Measurements from ENCODE around the gene MAP3K14.
A peak's percentile ranks its signal among the peaks of the same experiment; 100 is the strongest.

The MAP3K14 gene

DNA sequence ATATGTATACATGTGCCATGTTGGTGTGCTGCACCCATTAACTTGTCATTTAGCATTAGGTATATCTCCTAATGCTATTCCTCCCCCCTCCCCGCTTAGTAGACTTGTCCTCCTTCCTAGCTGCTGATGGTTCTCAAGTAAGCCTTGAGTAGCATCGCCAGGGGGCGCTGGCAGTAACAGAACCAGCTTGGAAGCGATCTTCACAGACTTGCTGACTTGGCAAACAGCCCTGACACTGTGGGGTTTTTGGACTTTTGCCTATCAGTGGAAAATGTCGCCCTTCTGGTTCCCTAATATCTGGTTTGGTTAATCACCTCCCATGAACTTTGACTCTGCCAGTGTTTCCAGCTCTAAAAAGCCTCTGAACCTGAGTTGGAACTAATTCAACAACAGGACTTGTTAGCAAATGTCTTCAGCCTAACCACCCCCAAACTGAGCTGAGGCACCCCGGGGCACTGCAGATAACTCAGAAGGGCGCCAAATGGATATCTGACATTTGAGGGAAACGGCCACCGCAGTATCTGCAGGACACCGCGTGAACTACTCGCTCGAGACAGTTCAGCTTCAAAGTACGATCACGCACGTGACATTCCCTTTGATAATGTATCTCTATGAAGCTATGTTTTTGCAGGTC lies 39.5 kb downstream of the MAP3K14 start:
- H3K27me3 ChIP-seq (ENCODE audit: low read depth, low read length): no peaks in the 10 kb centered on the region
- H3K4me3 ChIP-seq (ENCODE audit: low read length): no peak overlapping the region
- H3K79me2 ChIP-seq (ENCODE audit: low read length): peaks cover 4% of the 10 kb centered on the region; the same call in 1 of the 2 replicates
- no peak overlapping the region for H2AFZ ChIP-seq (ENCODE audit: low read depth, low read length)
- H3K4me2 ChIP-seq (ENCODE audit: low read length): no peak overlapping the region
- H3K27ac ChIP-seq (ENCODE audit: low read length): peak overlapping the region; percentile 49
- peaks cover 34% of the 10 kb centered on the region for H3K36me3 ChIP-seq (replicated peaks; ENCODE audit: low read depth, low read length)
- TF ChIP-seq, protein P1, sequence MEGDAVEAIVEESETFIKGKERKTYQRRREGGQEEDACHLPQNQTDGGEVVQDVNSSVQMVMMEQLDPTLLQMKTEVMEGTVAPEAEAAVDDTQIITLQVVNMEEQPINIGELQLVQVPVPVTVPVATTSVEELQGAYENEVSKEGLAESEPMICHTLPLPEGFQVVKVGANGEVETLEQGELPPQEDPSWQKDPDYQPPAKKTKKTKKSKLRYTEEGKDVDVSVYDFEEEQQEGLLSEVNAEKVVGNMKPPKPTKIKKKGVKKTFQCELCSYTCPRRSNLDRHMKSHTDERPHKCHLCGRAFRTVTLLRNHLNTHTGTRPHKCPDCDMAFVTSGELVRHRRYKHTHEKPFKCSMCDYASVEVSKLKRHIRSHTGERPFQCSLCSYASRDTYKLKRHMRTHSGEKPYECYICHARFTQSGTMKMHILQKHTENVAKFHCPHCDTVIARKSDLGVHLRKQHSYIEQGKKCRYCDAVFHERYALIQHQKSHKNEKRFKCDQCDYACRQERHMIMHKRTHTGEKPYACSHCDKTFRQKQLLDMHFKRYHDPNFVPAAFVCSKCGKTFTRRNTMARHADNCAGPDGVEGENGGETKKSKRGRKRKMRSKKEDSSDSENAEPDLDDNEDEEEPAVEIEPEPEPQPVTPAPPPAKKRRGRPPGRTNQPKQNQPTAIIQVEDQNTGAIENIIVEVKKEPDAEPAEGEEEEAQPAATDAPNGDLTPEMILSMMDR (IDR thresholded peaks at IDR 0.05; ENCODE audit: low read depth, low read length): peak; percentile 64
- TF ChIP-seq EZH2phosphoT487 (IDR thresholded peaks at IDR 0.05; ENCODE audit: low read depth): no peak
- no peak overlapping the region for H3K9ac ChIP-seq (ENCODE audit: low read length)
- H4K20me1 ChIP-seq (ENCODE audit: insufficient read depth, low read length): no peaks in the 10 kb centered on the region
- H3K4me1 ChIP-seq (ENCODE audit: low read length): peaks cover 9% of the 10 kb centered on the region
- H3K9me3 ChIP-seq (ENCODE audit: insufficient read depth, low read length): no peaks in the 10 kb centered on the region

DNA sequence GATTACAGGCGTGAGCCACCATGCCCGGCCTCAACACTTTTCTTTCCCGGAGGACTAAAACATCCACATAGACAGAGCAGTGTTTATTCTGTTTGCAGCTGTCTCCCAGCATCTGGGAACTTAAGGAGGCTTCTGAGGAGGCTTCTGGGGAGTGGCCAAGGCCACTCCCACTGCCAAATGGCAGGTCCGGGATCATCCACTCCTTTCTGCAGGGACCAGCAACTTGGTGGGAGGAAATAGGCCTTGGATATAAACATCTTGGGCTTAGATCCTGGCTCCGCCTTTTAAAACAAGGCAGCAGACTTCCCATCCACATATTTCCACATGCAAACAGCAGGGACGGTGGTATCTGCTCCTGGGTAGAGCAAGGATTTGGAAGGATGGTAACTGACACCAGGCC lies 40.8 kb downstream of the MAP3K14 start:
- Histone ChIP-seq H2AFZ (ENCODE audit: low read depth, low read length) (no peak overlapping the region), H3K27me3 (ENCODE audit: low read depth, low read length) (no peaks in the 10 kb centered on the region), H4K20me1 (ENCODE audit: insufficient read depth, low read length) (no peaks in the 10 kb centered on the region), H3K4me2 (ENCODE audit: low read length) (no peak overlapping the region), H3K9ac (ENCODE audit: low read length) (no peak overlapping the region), H3K4me3 (ENCODE audit: low read length) (no peak overlapping the region), H3K79me2 (ENCODE audit: low read length) (peaks cover 4% of the 10 kb centered on the region; the same call in 1 of the 2 replicates), H3K4me1 (ENCODE audit: low read length) (peaks cover 9% of the 10 kb centered on the region), H3K36me3 (replicated peaks; ENCODE audit: low read depth, low read length) (peaks cover 32% of the 10 kb centered on the region), H3K27ac (ENCODE audit: low read length) (no peak overlapping the region), H3K9me3 (ENCODE audit: insufficient read depth, low read length) (no peaks in the 10 kb centered on the region)
- no peak for TF ChIP-seq EZH2phosphoT487 (IDR thresholded peaks at IDR 0.05; ENCODE audit: low read depth)
- TF ChIP-seq, protein P1 (IDR thresholded peaks at IDR 0.05; ENCODE audit: low read depth, low read length): no peak

DNA sequence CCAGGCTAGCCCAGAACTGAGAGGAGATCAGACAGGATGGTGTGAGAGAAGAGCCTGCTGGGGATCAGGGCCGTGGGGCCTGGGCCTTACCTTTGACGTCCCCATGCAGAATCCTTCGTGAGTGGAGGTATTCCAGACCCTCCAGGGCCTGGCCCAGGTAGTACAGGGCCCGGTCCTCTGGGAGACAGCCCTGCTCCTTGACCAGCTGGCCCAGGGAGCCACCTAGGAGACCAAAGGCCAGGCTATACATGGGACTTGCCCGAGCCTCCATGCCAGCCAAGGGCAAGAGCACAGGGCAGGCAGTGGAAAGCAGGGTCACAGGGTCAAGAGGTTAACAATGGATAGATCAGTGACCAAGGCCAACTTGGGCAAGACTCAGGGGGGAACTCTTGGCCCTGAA lies 42.8 kb downstream of the MAP3K14 start:
- no peaks in the 10 kb centered on the region for H3K9me3 ChIP-seq (ENCODE audit: insufficient read depth, low read length)
- no peak overlapping the region for H3K4me2 ChIP-seq (ENCODE audit: low read length)
- H3K36me3 ChIP-seq (replicated peaks; ENCODE audit: low read depth, low read length): peaks cover 38% of the 10 kb centered on the region
- H3K9ac ChIP-seq (ENCODE audit: low read length): no peak overlapping the region
- no peak overlapping the region for H3K27ac ChIP-seq (ENCODE audit: low read length)
- no peaks in the 10 kb centered on the region for H4K20me1 ChIP-seq (ENCODE audit: insufficient read depth, low read length)
- peaks cover 4% of the 10 kb centered on the region; the same call in 1 of the 2 replicates for H3K79me2 ChIP-seq (ENCODE audit: low read length)
- no peaks in the 10 kb centered on the region for H3K27me3 ChIP-seq (ENCODE audit: low read depth, low read length)
- H3K4me3 ChIP-seq (ENCODE audit: low read length): no peak overlapping the region
- no peak overlapping the region for H2AFZ ChIP-seq (ENCODE audit: low read depth, low read length)
- peaks cover 9% of the 10 kb centered on the region for H3K4me1 ChIP-seq (ENCODE audit: low read length)
- TF ChIP-seq, protein P1 (IDR thresholded peaks at IDR 0.05; ENCODE audit: low read depth, low read length): no peak
- TF ChIP-seq EZH2phosphoT487 (IDR thresholded peaks at IDR 0.05; ENCODE audit: low read depth): no peak

DNA sequence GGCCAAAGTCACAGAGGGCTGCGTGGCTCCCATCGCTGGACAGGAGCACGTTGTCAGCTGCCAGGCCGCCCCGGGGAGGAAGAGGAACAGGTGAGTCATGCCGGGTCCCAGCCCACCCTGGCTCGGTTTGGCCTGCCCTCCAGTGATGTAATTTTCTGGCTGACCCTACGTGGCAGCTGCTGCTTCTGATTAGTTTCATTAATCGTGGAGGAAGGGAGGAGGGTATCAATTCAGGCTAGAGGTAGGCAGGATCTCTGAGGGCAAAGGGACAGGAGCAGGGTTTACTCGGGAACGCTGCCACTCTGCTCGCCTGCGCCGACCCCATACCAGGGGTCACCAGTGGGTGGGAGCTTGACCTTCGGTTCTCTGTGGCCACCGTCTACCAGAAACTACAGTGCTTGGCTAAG lies 43.3 kb downstream of the MAP3K14 start:
- Histone ChIP-seq H3K4me3 (ENCODE audit: low read length) (no peak overlapping the region), H2AFZ (ENCODE audit: low read depth, low read length) (no peak overlapping the region), H3K79me2 (ENCODE audit: low read length) (peaks cover 4% of the 10 kb centered on the region; the same call in 1 of the 2 replicates), H3K4me2 (ENCODE audit: low read length) (no peak overlapping the region), H4K20me1 (ENCODE audit: insufficient read depth, low read length) (no peaks in the 10 kb centered on the region), H3K27me3 (ENCODE audit: low read depth, low read length) (no peaks in the 10 kb centered on the region), H3K9me3 (ENCODE audit: insufficient read depth, low read length) (no peaks in the 10 kb centered on the region), H3K9ac (ENCODE audit: low read length) (no peak overlapping the region), H3K36me3 (replicated peaks; ENCODE audit: low read depth, low read length) (peaks cover 40% of the 10 kb centered on the region), H3K27ac (ENCODE audit: low read length) (no peak overlapping the region), H3K4me1 (ENCODE audit: low read length) (peaks cover 9% of the 10 kb centered on the region)
- no peak for TF ChIP-seq EZH2phosphoT487 (IDR thresholded peaks at IDR 0.05; ENCODE audit: low read depth)
- TF ChIP-seq, protein P1 (IDR thresholded peaks at IDR 0.05; ENCODE audit: low read depth, low read length): no peak
